GM21423 (cell line): ENCODE data around the gene COL4A2.
"Not testable (repeated sequence)": the region's sequence is repeated elsewhere in the genome, so short reads cannot be mapped to it uniquely, and the experiment has no call there.

Experiments
- ATAC-seq: cut with Tn5 transposase; IDR thresholded peaks from one replicate; pipeline ENCODE4 v1.9.1; 2021; ENCODE audit warnings: mild to moderate bottlenecking, moderate library complexity; ENCODE audit not compliant: unreplicated experiment

COL4A2 gene

DNA sequence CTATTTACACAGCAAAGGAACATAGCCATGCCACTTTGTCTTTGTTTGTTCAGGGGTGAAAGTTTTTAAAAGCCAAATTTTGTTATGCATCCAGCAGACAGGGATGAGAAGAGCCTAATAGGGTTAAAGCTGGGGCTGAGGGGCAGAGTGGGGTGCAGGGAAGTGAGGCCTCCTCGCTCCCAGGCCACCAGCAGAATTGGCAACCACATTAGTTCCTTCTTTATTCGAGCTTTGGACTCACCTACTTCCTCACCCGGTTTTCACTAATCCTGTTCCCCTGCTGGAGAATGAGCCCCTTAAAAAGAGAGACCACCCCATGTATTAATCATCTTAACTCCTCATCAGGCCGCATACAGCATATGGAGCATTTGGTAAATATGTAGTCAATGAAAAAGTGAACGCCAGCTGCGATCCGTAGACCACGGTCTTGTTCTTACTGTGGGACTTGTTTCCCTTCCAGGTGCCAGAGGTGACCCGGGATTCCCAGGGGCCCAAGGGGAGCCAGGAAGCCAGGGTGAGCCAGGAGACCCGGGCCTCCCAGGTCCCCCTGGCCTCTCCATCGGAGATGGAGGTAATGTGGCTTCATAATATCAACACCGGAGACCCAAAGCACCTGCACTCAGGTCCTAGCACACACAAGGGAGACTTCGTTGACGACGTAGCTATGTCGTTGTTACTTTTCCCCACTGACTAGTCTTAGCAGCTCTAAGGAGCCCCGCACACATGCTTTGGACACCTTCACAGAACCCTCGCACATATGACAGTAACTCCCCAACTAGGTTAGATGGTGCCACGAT, 142.3 kb downstream of the COL4A2 start:
- ATAC-seq, result no peak

DNA sequence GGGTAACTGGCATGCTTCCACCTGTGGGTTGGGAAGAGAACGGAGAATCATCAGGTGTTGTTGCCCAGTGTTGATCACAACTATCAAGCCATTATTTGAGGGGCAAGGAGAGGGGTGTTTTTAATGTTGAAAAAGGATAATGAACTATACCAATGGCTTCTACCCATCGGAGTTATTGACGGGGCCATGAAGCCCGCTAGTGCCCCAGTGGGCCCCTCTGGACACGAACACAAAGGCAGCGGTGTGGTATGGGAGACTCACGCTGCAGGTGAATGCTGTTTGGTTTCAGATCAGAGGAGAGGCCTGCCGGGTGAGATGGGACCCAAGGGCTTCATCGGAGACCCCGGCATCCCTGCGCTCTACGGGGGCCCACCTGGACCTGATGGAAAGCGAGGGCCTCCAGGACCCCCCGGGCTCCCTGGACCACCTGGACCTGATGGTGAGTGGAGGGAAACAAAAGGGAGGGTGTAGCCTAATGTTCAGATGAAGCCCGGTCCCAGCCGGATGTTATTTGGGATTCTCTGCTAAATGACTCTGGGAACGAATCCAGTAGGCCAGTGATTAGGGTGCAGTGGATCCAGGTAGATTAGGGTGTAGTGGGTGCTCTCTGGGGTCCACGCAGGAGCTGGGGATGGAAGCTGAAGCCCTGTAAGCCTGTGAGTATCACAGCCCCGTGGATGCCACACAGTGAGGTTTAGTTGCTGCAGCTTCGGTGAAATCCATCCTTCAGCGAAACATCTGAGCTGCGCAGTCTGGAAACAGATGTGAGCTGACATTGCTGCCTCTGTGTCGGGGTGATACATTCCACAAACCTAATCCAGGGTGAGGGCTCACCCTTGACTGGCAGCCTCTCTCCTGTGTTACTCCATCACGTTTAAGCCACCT, 143.2 kb downstream of the COL4A2 start:
- no peak for ATAC-seq

DNA sequence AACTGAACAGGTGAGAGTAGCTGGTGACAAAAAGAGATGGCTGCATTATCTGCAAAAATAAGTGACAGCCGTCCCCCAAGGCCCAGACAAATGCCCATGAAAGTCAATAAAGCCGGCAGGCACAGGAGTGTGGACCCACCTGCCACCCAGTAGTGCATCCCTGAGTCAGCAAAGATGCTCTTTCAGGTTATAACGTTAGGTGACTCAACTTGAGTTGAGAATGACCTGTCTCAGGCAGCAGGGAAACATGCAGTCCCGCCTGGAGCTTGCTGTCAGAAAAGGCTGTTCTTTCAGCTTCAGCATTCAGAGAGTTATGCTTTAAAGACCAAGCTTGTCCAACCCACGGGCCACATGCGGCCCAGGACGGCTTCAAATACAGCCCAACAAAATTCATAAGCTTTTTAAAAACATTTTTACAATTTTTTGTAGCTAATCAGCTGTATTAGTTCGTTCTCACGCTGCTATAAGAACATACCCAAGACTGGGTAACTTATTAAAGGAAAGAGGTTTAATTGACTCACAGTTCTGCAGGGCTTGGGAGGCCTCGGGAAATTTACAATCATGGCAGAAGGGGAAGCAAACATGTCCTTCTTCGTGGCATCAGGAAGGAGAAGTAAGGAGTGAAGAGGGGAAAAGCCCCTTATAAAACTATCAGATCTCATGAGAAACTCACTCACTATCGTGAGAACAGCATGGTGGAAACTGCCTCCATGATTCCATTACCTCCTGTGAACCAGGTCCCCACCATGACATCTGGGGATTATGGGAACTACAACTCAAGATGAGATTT, 144.1 kb downstream of the COL4A2 start:
- ATAC-seq, result no peak

DNA sequence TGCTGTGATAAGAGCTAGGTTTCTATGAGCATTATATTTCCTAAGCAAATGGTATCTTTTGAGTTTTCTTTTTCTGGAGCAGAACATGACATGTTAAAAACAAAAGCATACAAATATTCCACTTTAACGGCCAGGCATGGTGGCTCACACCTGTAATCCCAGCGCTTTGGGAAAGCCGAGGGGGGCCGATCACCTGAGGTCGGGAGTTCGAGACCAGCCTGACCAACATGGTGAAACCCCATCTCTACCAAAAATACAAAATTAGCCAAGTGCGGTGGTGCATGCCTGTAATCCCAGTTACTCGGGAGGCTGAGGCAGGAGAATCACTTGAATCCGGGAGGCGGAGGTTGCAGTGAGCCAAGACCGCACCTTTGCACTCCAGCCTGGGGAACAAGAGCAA, 146.0 kb downstream of the COL4A2 start:
- ATAC-seq, result not testable (repeated sequence)

DNA sequence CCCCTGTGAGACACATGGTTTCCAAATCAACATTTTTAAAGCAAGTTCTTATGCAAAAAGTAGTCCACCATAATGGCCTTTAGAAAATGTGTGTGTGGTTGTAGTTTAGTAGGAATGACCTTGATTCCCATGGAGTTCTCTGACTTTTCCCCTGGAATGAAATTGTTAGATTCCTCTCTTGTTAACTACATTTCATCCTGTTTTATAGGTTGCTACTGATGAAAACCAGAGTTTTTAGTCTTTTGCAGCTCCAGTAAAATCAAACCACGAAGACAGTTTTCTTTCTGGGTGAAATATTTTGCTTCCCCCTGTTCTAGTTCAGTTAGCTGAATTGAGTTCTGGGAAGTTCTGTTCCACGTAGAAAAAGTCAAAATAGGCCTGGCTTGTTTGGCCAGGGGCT, 146.7 kb downstream of the COL4A2 start:
- no peak for ATAC-seq

DNA sequence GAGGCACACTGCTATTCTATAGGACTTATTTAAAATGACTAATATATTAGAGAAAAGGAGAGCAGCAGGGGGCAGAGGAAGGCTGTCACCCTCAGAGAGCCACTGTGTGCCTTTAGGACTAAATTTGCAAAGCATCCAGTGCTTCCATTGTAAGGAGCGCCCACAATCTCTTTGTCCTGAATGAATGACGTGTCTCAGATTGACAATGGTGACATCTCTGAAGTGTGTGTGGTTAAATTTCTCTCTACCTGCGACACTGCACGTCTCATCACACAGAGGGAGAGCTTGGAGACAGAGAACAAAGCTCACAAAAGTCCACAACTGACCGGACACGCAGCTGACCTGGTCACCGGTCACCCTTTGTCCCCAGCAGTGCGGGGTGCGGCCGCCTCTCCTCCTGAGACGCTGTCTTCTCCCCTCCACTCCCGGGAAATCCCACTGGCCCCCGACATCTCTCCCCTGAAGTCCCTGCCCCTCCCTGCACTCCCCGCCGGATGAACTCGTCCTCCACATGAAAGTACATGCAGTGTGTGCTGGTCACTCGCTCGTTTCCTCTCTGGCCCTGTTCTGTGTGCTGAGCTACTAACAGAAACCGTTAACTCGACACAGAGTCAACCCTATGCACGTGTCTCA, 147.3 kb downstream of the COL4A2 start:
- no peak for ATAC-seq

DNA sequence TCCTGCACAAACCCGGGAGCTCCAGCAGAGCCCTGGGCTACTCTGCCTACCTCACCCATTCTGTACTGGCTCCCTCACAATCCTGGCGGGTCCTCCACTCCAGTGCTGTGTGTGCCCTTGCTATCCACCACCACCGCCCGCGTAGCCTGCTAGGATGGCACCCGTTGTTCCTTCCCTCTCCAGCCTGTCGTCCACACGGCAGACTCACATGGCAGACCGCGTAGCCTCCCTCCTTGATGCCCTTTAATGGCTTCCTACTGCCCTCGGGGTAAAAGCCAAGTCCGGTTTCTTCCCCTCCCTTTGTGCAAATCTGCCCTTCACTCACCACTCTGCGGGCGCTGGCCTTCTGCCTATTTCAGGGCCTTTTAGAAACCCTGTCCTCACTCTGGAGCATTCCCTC, 147.9 kb downstream of the COL4A2 start:
- no peak for ATAC-seq

DNA sequence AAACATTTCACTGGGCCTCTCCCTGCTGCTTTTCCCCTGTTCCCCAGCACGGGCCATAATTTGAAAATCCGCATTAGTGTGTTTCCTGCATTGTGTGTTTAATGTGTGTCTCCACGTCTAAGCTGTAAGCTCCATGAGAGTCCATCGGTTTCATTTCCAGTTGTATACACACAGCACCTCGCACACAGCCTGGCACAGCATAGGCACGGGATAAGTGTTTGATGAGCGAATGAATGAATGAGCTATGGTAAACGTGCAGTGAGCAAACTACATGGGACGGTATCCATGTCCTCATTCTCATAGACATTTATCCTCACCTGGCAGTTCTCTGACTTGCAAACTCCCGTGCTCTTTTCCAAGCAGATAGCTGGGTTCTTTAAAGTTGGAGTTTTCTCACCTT, 148.4 kb downstream of the COL4A2 start:
- no peak for ATAC-seq

DNA sequence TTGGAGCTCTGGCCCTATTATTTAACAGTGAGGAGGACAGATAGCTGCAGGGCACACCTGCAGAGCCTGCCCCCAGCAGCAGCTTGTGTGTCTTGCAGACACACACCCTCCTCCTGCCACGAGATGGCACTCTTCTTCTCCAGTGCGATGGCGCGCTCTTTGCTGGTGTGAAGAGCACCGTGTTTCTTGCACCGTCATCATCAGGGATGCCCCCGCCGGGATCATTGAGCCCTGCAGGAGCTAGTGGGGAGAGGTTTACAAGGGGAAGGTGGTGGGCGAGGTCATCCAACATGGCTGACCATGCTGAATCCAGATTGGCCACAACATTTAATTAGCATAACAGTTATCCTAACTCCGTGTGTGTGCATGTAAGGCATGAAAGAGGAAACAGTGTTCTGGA, 148.9 kb downstream of the COL4A2 start:
- ATAC-seq, result peak; percentile 96

DNA sequence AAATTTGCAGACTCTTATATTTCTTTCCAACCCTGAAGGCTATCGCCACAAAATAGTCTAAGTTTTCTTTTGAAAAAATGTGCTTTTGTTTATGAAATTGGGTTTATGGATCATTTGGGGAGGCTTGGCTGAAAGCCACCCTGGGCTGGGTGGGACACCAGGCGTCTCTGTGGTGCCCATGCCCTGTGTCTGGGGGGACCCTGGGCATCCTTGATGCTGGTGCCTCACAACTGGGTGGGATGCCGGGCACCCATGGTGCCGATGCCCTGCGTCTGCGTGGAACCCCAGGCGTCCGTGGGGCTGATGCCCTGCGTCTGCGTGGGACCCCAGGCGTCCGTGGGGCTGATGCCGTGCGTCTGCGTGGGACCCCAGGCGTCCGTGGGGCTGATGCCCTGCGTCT, 149.5 kb downstream of the COL4A2 start:
- no peak for ATAC-seq

DNA sequence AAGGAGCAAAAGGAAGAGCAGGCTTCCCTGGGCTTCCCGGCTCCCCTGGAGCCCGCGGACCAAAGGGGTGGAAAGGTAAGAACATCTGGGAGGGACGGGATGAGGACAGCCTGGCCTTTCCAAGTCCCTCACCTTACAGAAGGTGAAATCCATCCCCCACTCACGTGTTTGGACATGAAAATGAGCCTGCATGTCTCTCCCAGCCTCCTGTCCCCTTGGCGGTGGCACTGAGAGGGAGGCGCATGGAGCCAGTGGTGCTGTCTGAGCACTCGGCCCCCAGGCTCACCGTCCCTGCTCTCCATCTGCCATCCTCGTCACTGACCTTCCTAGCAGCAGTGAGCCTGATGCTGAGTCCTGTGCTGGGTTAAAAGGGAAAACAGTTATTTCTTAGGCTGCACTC, 150.3 kb downstream of the COL4A2 start:
- no peak for ATAC-seq

DNA sequence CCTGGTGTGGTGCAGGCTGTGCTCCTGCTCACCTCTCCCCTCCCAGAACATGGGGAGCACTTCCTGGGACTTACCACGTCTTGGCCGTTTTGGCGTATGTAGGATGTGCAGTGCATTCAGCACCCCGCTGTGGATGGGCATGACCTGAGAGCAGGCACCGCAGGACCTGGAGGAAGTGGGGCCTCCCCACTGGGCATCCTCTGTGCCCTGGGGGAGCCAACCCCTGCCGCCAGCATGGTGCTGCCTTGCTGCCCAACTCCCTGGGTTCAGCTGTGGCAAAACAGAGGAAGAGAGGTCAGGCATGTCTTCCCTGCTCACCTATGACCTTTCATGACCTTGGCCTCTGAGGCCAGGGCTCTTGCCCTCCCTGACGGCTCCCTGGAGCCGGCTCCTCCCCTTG, 150.9 kb downstream of the COL4A2 start:
- no peak for ATAC-seq

DNA sequence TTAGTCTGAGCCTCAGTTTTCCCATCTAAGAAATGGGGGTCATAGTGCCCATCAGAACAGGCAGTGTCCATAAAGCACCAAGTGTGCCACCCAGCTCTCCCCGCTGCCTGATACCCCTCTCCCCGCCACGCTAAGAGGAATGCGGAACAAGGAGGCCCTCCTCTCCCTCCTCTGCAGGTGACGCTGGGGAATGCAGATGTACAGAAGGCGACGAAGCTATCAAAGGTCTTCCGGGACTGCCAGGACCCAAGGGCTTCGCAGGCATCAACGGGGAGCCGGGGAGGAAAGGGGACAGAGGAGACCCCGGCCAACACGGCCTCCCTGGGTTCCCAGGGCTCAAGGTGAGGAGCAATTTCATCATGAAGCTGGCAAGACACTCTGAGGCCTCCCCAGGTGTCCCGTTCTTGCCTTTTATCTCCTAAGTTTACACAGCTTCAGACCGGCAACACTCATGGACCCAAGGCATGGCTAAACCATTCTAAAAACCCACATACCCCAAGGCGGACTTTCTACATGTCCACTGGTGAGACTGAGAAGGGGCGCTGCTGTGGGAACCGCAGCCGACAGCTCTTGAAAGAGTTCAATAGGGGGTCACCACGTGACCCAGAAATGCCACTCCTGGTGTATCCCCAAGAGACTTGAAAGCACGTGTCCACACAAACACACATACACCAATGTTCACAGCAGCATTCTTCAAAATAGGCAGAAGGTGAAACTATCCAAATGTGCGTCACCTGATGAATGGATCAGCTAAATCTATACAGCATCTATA, 151.7 kb downstream of the COL4A2 start:
- no peak for ATAC-seq

DNA sequence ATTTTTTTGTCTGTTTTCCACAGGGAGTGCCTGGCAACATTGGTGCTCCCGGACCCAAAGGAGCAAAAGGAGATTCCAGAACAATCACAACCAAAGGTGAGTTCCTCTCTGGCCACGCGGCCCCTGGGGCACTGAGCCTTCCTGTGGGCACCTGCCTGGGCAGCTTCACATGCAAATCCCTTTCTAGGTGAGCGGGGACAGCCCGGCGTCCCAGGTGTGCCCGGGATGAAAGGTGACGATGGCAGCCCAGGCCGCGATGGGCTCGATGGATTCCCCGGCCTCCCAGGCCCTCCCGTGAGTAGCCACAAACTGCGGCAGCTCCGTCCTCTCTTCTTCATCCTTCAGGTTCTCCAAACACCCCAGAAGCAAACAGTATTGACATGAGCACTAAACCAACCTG, 155.0 kb downstream of the COL4A2 start:
- ATAC-seq, result no peak

DNA sequence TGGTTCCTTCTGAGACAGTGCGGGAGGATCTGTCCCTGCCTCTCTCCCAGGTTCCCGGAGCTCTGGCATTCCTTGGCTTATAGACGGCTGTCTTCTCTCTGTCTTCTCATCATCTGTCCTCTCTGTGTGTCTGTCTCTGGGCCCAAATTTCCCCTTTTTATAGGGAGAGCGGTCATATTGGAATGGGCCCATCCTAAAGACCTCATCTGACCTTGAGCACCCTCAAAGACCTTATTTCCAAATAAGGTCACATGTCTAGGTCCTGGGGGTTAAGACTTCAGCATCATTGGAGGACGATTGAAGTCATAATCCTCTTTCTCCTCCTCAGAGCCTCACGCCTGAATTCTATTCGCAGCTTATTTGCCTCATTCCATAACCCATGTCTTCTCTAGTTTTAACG, 156.1 kb downstream of the COL4A2 start:
- no peak for ATAC-seq

DNA sequence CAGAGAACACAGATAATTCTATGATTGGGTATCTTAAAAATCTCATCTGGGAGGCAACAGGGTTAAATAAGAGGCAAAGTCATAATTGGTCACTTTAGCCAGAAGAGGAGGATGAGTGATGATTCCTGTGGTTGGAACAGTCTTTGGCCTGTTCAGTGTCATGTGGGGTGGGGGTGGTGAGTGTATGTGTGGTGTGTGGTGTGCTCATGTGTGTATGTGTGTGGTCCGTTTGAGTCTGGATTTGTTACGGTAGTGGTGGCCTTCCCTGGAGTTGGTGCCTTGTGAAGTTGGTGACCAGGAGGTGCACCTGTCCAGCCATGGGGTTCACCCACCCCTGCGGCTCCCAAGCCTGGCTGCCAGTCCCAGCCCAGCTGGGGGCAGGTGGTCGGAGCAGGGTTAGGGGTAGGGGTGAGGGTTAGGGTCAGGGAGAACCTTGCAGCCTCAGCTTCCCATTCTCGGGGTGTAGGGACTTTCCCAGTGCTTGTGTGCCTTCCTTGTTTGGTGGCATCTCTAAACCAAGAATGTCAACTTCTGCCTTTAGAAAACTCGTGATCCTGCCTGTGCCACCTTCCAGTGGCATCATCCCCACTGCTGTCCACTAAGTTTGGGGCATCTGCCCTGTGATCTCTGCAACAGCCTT, 156.9 kb downstream of the COL4A2 start:
- ATAC-seq, result no peak

DNA sequence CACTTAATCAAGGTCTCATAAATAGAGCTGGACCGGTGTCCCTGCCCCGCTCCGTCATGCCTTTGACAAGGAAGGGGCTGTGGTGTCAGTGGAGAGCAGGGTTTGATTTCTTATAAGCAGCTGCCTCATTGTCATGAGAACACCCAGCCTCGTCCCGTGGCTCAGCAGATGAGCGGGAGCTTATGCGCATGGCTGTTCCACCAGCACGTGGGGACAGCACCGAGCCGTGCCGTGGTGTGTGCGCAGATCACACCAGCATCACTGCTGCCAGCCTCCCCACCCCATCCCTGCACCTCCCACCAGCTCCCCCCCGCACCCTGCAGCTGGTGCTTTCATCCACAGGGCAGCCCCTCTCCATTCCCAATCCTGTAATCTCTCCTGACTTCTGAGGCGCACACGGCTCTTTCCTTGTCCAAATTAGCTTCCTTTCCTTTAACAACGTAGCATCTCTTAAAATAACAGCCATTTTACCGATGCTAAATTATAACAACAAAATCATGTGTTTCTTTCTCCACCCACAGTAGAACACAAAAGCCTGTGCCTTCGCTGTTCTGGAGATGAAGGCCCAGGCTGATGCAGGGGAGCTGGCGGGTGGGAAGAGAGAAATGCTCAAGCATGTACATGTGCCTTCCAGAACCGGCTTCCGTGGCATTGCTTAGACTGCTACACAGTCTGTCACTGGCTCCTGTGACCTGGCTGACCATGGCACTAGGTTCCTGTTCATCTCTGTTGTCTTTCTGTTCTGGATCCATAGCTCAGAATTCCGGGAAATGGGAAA, 157.7 kb downstream of the COL4A2 start:
- no peak for ATAC-seq

DNA sequence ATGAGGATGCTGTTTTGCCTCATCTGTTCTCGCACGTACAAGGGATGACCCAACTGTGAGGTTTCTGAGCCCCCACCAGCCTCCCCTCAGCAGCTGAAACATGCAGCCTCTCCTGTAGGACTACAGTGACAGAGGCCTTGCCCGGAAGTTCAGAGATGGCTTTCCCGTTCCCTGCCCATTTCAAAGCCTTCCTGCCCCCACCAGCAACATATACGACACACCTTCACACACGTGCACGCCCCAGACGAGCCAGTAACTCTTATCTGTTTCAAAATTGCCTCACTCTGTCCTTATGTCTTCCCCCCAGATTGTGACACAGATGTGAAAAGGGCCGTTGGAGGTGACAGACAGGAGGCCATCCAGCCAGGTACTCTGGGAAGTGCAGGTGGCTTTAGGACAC, 158.6 kb downstream of the COL4A2 start:
- ATAC-seq, result no peak
